H9 (cell line): ENCODE results near the gene PJA1. TPM values are rescaled to one million over a fixed set of nuclear protein-coding genes. Genes with fewer than 3 reads are reported as not detected.

Experiments
- DNase-seq: peaks from one replicate; pipeline ENCODE4 v3.0.0-alpha.2; 2017
- H2AFZ ChIP-seq: one replicate; pipeline ENCODE4 v1.6.1; 2013; ENCODE audit warnings: mild to moderate bottlenecking, low read length, control low read depth, moderate library complexity
- H2AK5ac ChIP-seq: 2 replicates; pipeline ENCODE4 v1.6.1; 2013; ENCODE audit warnings: low read length, control low read depth, mixed read lengths; ENCODE audit not compliant: insufficient read length
- H2BK120ac ChIP-seq: one replicate; pipeline ENCODE4 v1.6.1; 2013; ENCODE audit warnings: low read depth, mild to moderate bottlenecking, low read length, control low read depth, inconsistent platforms; ENCODE audit not compliant: poor library complexity, severe bottlenecking
- H2BK12ac ChIP-seq: 2 replicates; pipeline ENCODE4 v1.6.1; 2013; ENCODE audit warnings: low read length, control low read depth, mixed read lengths, low read depth; ENCODE audit not compliant: insufficient read length
- H2BK15ac ChIP-seq: 2 replicates; pipeline ENCODE4 v1.6.1; 2013; ENCODE audit warnings: low read depth, low read length, control low read depth
- H2BK20ac ChIP-seq: one replicate; pipeline ENCODE4 v1.6.1; 2013; ENCODE audit warnings: low read depth, mild to moderate bottlenecking, low read length, control low read depth, inconsistent platforms; ENCODE audit not compliant: poor library complexity, severe bottlenecking
- H2BK5ac ChIP-seq: 2 replicates; pipeline ENCODE4 v1.6.1; 2013; ENCODE audit warnings: low read length, control low read depth, mixed read lengths; ENCODE audit not compliant: insufficient read length
- H3K14ac ChIP-seq: 2 replicates; pipeline ENCODE4 v1.6.1; 2013; ENCODE audit warnings: low read length, control low read depth; ENCODE audit not compliant: insufficient read depth
- H3K18ac ChIP-seq: 2 replicates; pipeline ENCODE4 v1.6.1; 2013; ENCODE audit warnings: low read depth, mild to moderate bottlenecking, mixed read lengths, low read length, control low read depth; ENCODE audit not compliant: insufficient read length
- H3K23ac ChIP-seq: 2 replicates; pipeline ENCODE4 v1.6.1; 2013; ENCODE audit warnings: low read length, control low read depth, mixed read lengths, low read depth; ENCODE audit not compliant: insufficient read length
- H3K23me2 ChIP-seq: 2 replicates; pipeline ENCODE4 v1.6.1; 2013; ENCODE audit warnings: low read depth, mild to moderate bottlenecking, mixed read lengths, low read length, control low read depth; ENCODE audit not compliant: insufficient read length, poor library complexity, severe bottlenecking
- H3K27ac ChIP-seq: 2 replicates; pipeline ENCODE4 v1.5.1; 2013; ENCODE audit warnings: low read length, control low read depth, mixed read lengths, low read depth; ENCODE audit not compliant: insufficient read length
- H3K27me3 ChIP-seq: 2 replicates; pipeline ENCODE4 v1.6.1; 2013; ENCODE audit warnings: low read length, control low read depth, inconsistent platforms; ENCODE audit not compliant: insufficient read depth
- H3K4ac ChIP-seq: 2 replicates; pipeline ENCODE4 v1.6.1; 2013; ENCODE audit warnings: low read depth, mild to moderate bottlenecking, control low read depth, inconsistent platforms, low read length, moderate library complexity
- H3K4me1 ChIP-seq: 2 replicates; pipeline ENCODE4 v1.6.1; 2013; ENCODE audit warnings: low read length, control low read depth, inconsistent platforms; ENCODE audit not compliant: insufficient read depth
- H3K4me2 ChIP-seq: 2 replicates; pipeline ENCODE4 v1.6.1; 2013; ENCODE audit warnings: low read length, control low read depth, mixed read lengths; ENCODE audit not compliant: insufficient read length, insufficient read depth
- H3K56ac ChIP-seq: 2 replicates; pipeline ENCODE4 v1.6.1; 2013; ENCODE audit warnings: low read depth, mild to moderate bottlenecking, mixed read lengths, low read length, control low read depth; ENCODE audit not compliant: insufficient read length
- H3K79me1 ChIP-seq: 2 replicates; pipeline ENCODE4 v1.6.1; 2013; ENCODE audit warnings: low read depth, mild to moderate bottlenecking, moderate library complexity, low read length, control low read depth, inconsistent platforms; ENCODE audit not compliant: insufficient read depth, poor library complexity, severe bottlenecking
- H3K79me2 ChIP-seq: 2 replicates; pipeline ENCODE4 v1.6.1; 2013; ENCODE audit warnings: low read length, control low read depth, inconsistent platforms; ENCODE audit not compliant: insufficient read depth
- H3K9ac ChIP-seq: 2 replicates; pipeline ENCODE4 v1.6.1; 2013; ENCODE audit warnings: low read length, control low read depth, mixed read lengths; ENCODE audit not compliant: insufficient read length; ENCODE audit errors: extremely low read depth
- H3K9me3 ChIP-seq: one replicate; pipeline ENCODE4 v1.6.1; 2013; ENCODE audit warnings: low read depth, low read length, inconsistent platforms; ENCODE audit not compliant: control insufficient read depth
- H3T11ph ChIP-seq: one replicate; pipeline ENCODE4 v1.6.1; 2013; ENCODE audit warnings: mild to moderate bottlenecking, low read length, control low read depth, inconsistent platforms
- H4K20me1 ChIP-seq: one replicate; pipeline ENCODE4 v1.6.1; 2013; ENCODE audit not compliant: control insufficient read depth, insufficient read length, insufficient read depth
- H4K5ac ChIP-seq: 2 replicates; pipeline ENCODE4 v1.6.1; 2013; ENCODE audit warnings: low read depth, mild to moderate bottlenecking, mixed read lengths, low read length, control low read depth; ENCODE audit not compliant: insufficient read length
- H4K8ac ChIP-seq: replicated peaks from 2 replicates; pipeline ENCODE4 v1.6.1; 2013; ENCODE audit warnings: low read length, control low read depth, mixed read lengths, low read depth; ENCODE audit not compliant: insufficient read length
- H4K91ac ChIP-seq: 2 replicates; pipeline ENCODE4 v1.6.1; 2013; ENCODE audit warnings: low read depth, mild to moderate bottlenecking, moderate library complexity, mixed read lengths, low read length, control low read depth; ENCODE audit not compliant: insufficient read length
- H3K27ac Mint-ChIP-seq, 3 experiments: 2 replicates in 2 of 3; 3 replicates in 1 of 3; pipeline ENCODE4 v1.8.0; 2020 to 2021; ENCODE audit warnings: mixed read lengths in 3 of 3, mild to moderate bottlenecking in 1 of 3, moderate library complexity in 1 of 3
- H3K27me3 Mint-ChIP-seq: 2 replicates; pipeline ENCODE4 v1.8.0; 2021; ENCODE audit warnings: low read depth, mild to moderate bottlenecking, moderate library complexity, mixed read lengths
- H3K36me3 Mint-ChIP-seq, 3 experiments: 2 replicates in 2 of 3; 3 replicates in 1 of 3; pipeline ENCODE4 v1.8.0; 2020 to 2021; ENCODE audit warnings: low read depth in 3 of 3, mixed read lengths in 3 of 3; ENCODE audit not compliant: insufficient read depth in 1 of 3
- H3K4me1 Mint-ChIP-seq, 2 experiments: 2 replicates each; pipeline ENCODE4 v1.8.0; 2020; ENCODE audit warnings: mixed read lengths in 2 of 2
- H3K4me3 Mint-ChIP-seq, 2 experiments: 2 replicates in 1 of 2; 3 replicates in 1 of 2; pipeline ENCODE4 v1.8.0; 2020 to 2021; ENCODE audit warnings: mild to moderate bottlenecking in 2 of 2, mixed read lengths in 2 of 2, moderate library complexity in 1 of 2
- H3K9me3 Mint-ChIP-seq, 2 experiments: 2 replicates in 1 of 2; 3 replicates in 1 of 2; pipeline ENCODE4 v1.8.0; 2020; ENCODE audit warnings: mild to moderate bottlenecking in 2 of 2, mixed read lengths in 2 of 2, moderate library complexity in 1 of 2
- CTCF ChIP-seq: fragments of 200-600 bp; sonication (generic); conservative IDR thresholded peaks from 3 replicates; pipeline ENCODE4 v1.8.0; 2021; ENCODE audit warnings: antibody characterized with exemption, mild to moderate bottlenecking
- WGBS: extraction: QIAGEN DNeasy Blood & Tissue Kit; methylation state at CpG from one replicate; pipeline ENCODE4 v1.1.7; 2013; ENCODE audit warnings: missing lambda C conversion rate, low lambda C conversion rate, mixed read lengths; ENCODE audit not compliant: insufficient read length; ENCODE audit errors: extremely low coverage; 5-methylcytosine and 5-hydroxymethylcytosine counted together
- total RNA-seq: library from RNA; stranded (reverse); gene quantifications from 2 replicates; pipeline ENCODE4 v1.2.1, GENCODE V29; 2021

PJA1 gene
- total RNA-seq, 1 experiment from 2014 or later = 41.4 TPM

GRCh38 chrX:69138512-69138911, 26.7 kb downstream of the PJA1 start:
- Histone ChIP-seq H3T11ph (no peak overlapping the region), H3K27ac (no peak overlapping the region), H3K27me3 (no peaks in the 10 kb centered on the region), H2BK15ac (no peak overlapping the region), H3K18ac (no peak overlapping the region), H3K23me2 (no peaks in the 10 kb centered on the region), H3K9ac (no peak overlapping the region), H2BK20ac (no peak overlapping the region), H4K8ac (no peak overlapping the region), H3K56ac (no peak overlapping the region), H3K4me2 (no peak overlapping the region), H3K23ac (no peak overlapping the region), H4K5ac (no peak overlapping the region), H4K91ac (no peak overlapping the region), H2BK12ac (no peak overlapping the region), H3K4me1 (peaks cover 15% of the 10 kb centered on the region; the same call in 1 of the 2 replicates), H4K20me1 (no peaks in the 10 kb centered on the region), H3K14ac (no peak overlapping the region), H3K4ac (no peak overlapping the region), H2AFZ (no peak overlapping the region), H3K79me2 (no peaks in the 10 kb centered on the region), H2AK5ac (no peak overlapping the region), H2BK5ac (no peak overlapping the region), H2BK120ac (no peak overlapping the region), H3K9me3 (no peaks in the 10 kb centered on the region), H3K79me1 (no peaks in the 10 kb centered on the region)
- H3K27me3 Mint-ChIP-seq = peaks cover 12% of the 10 kb centered on the region
- H3K4me1 Mint-ChIP-seq = peaks cover 53 to 54% of the 10 kb centered on the region in 2 experiments
- H3K4me3 Mint-ChIP-seq = no peak overlapping the region
- peaks cover 68 to 71% of the 10 kb centered on the region in 2 experiments for H3K9me3 Mint-ChIP-seq
- no CpG with 5 or more reads among the region's 3 CpGs for WGBS
- H3K27ac Mint-ChIP-seq = no peak overlapping the region
- no peak for TF ChIP-seq CTCF
- no peak for DNase-seq
- no peaks in the 10 kb centered on the region; a peak in 3 of 7 replicates for H3K36me3 Mint-ChIP-seq
